Colonic mucosa (tissue), 4 donors: ENCODE measurements around the gene OTUD5. TPM values are rescaled to one million over a fixed set of nuclear protein-coding genes. Genes with fewer than 3 reads are reported as not detected.
A peak's percentile ranks its signal among the peaks of the same experiment; 100 is the strongest.

Experiments used
- DNase-seq: peaks from one replicate; pipeline ENCODE4 v3.0.0-alpha.2; 2020
- H3K27ac ChIP-seq: fragments of 200-600 bp; one replicate; pipeline ENCODE4 v1.8.0; 2021
- H3K27me3 ChIP-seq: fragments of 200-600 bp; one replicate; pipeline ENCODE4 v1.8.0; 2021
- H3K36me3 ChIP-seq: fragments of 200-600 bp; one replicate; pipeline ENCODE4 v1.8.0; 2021
- H3K4me1 ChIP-seq: fragments of 200-600 bp; one replicate; pipeline ENCODE4 v1.8.0; 2021; ENCODE audit warnings: mild to moderate bottlenecking
- H3K4me3 ChIP-seq: fragments of 200-600 bp; one replicate; pipeline ENCODE4 v1.8.0; 2021
- H3K9ac ChIP-seq, 2 donors: one replicate each; pipeline ENCODE4 v1.7.0; 2013; ENCODE audit warnings: control low read depth in 2 of 2, low read depth in 2 of 2, low read length in 2 of 2
- H3K9me3 ChIP-seq: fragments of 200-600 bp; one replicate; pipeline ENCODE4 v1.8.0; 2021
- CTCF ChIP-seq: fragments of 200-600 bp; IDR thresholded peaks from one replicate; pipeline ENCODE4 v1.8.0; 2022; ENCODE audit warnings: antibody characterized with exemption, mild to moderate bottlenecking
- intact Hi-C: fragments of 100-400 bp; cut with DNase I; formaldehyde crosslinking; loops from one replicate; pipeline ENCODE4 v1.14.1; 2022
- total RNA-seq, 2 donors: library from RNA; stranded (reverse); fragmentation: NEBNext Ultra II Directional in 1 of 2; extraction: Animal tissue kit (Norgen Biotek cat#: 25700) in 1 of 2; gene quantifications; one replicate each; pipeline ENCODE4 v1.2.1, GENCODE V29; 2021
- donor health status: healthy.
- donor health status: DM: no; HTN: no; CAD: no.
- donor health status: DM: no; HTN: no; CAD: no.

OTUD5 gene
- total RNA-seq, 2 donors from 2014 or later, result 40.2 to 40.9 TPM

- peak; percentile 91 for DNase-seq
- Histone ChIP-seq H3K9me3 (no peaks in the 10 kb centered on the region), H3K27ac (peak within 1 kb of the TSS; percentile 76), H3K27me3 (no peaks in the 10 kb centered on the region), H3K9ac (peak within 1 kb of the TSS; percentile 78 to 81), H3K36me3 (no peaks in the 10 kb centered on the region), H3K4me1 (no peaks in the 10 kb centered on the region), H3K4me3 (peak within 1 kb of the TSS; percentile 57)
- intact Hi-C loops, result no loop called here
- TF ChIP-seq CTCF, result no peak
Measured at GRCh38 chrX:48918643-48919340, 38.6 kb downstream of the OTUD5 start, which contains the start of gene PIM2. Gene PIM2 (minus strand): TSS chrX:48919024. CDS start chrX:48918834, 190 bp downstream.

GRCh38 chrX:48918301-48918642, 39.1 kb downstream of the OTUD5 start:
- DNase-seq, result no peak
- H3K4me1 ChIP-seq, result no peaks in the 10 kb centered on the region
- TF ChIP-seq CTCF, result no peak
- peak overlapping the region; percentile 78 to 81 for H3K9ac ChIP-seq
- H3K9me3 ChIP-seq, result no peaks in the 10 kb centered on the region
- peak overlapping the region; percentile 57 for H3K4me3 ChIP-seq
- intact Hi-C loops, result no loop called here
- no peaks in the 10 kb centered on the region for H3K27me3 ChIP-seq
- no peaks in the 10 kb centered on the region for H3K36me3 ChIP-seq
- H3K27ac ChIP-seq, result peak overlapping the region; percentile 76

- Histone ChIP-seq H3K9me3 (no peaks in the 10 kb centered on the region), H3K4me1 (no peaks in the 10 kb centered on the region), H3K27me3 (no peaks in the 10 kb centered on the region), H3K4me3 (peak overlapping the region; percentile 57), H3K27ac (peak overlapping the region; percentile 76), H3K9ac (peak overlapping the region; percentile 44 to 46), H3K36me3 (no peaks in the 10 kb centered on the region)
- TF ChIP-seq CTCF, result peak; percentile 95
- intact Hi-C loops, result no loop called here
- peak; percentile 91 for DNase-seq
Measured at GRCh38 chrX:48917139-48918001, 40.0 kb downstream of the OTUD5 start.

- DNase-seq, result no peak
- H3K4me1 ChIP-seq, result no peaks in the 10 kb centered on the region
- H3K9me3 ChIP-seq, result no peaks in the 10 kb centered on the region
- no peaks in the 10 kb centered on the region for H3K36me3 ChIP-seq
- TF ChIP-seq CTCF, result no peak
- H3K27ac ChIP-seq, result no peak overlapping the region
- H3K27me3 ChIP-seq, result no peaks in the 10 kb centered on the region
- no peak overlapping the region for H3K4me3 ChIP-seq
- H3K9ac ChIP-seq, result peak overlapping the region in 1 of 2 donors; percentile 16
- intact Hi-C loops, result no loop called here
Measured at GRCh38 chrX:48914593-48915493, 42.6 kb downstream of the OTUD5 start.
